GM12878 (cell line): ENCODE measurements around the gene SSX2IP. TPM values are rescaled to one million over a fixed set of nuclear protein-coding genes. Genes with fewer than 3 reads are reported as not detected.

ENCODE experiments used
- ATAC-seq: fragments of 200-7000 bp; cut with Tn5 transposase; 3 replicates; pipeline ENCODE4 v1.9.1; 2020; ENCODE audit warnings: mild to moderate bottlenecking, moderate library complexity
- BruUV-seq: library from RNA; stranded (reverse); fragments of 400-500 nt; replicated peaks from 2 replicates; lab custom pipeline; 2021; lab: Mats Ljungman, UMichigan
- CTCF ChIA-PET: fragments of 300-600 bp; sonication (Branson Sonifier 250); formaldehyde crosslinking; extraction: SDS; loops from one replicate; lab custom pipeline; 2021; ENCODE audit warnings: inconsistent platforms; lab: Yijun Ruan, JAX
- POLR2A ChIA-PET: fragments of 350-600 bp; formaldehyde crosslinking; extraction: SDS; loops from one replicate; lab custom pipeline; 2021; ENCODE audit warnings: inconsistent platforms; lab: Charles Lee
- RAD21 ChIA-PET: fragments of 300-600 bp; sonication (Branson Sonifier 250); formaldehyde crosslinking; loops from one replicate; lab custom pipeline; 2023; ENCODE audit warnings: antibody characterized with exemption; ENCODE audit not compliant: unreplicated experiment; lab: Charles Lee
- SMC1A ChIA-PET: fragments of 300-600 bp; sonication (Branson Sonifier 250); formaldehyde crosslinking; loops from one replicate; lab custom pipeline; 2023; ENCODE audit not compliant: unreplicated experiment, uncharacterized antibody; lab: Charles Lee
- DNase-seq: peaks from one replicate; pipeline ENCODE4 v3.0.0-alpha.2; 2011; ENCODE audit warnings: low read depth, low spot score
- FAIRE-seq: peaks from 3 replicates; lab custom pipeline; 2011; peaks lifted over from hg19 to GRCh38; lab: Jason Lieb, UNC
- H2AFZ ChIP-seq: 2 replicates; pipeline ENCODE4 v1.6.0; 2011; ENCODE audit warnings: low read depth, low read length, control low read depth; ENCODE audit not compliant: control insufficient read depth
- H3K27ac ChIP-seq: 2 replicates; pipeline ENCODE4 v1.5.1; 2011; ENCODE audit warnings: control low read depth; ENCODE audit not compliant: control insufficient read depth, insufficient read depth
- H3K27me3 ChIP-seq, 2 experiments: replicated peaks in 1 of 2; 2 replicates each; pipeline versions ENCODE4 v1.6.0 to v1.6.1; 2011; ENCODE audit warnings: low read length in 1 of 2; ENCODE audit not compliant: control insufficient read depth in 2 of 2, insufficient read depth in 2 of 2
- H3K36me3 ChIP-seq, 2 experiments: 2 replicates each; pipeline ENCODE4 v1.5.1; 2011; ENCODE audit warnings: low read length in 1 of 2; ENCODE audit not compliant: control insufficient read depth in 2 of 2, insufficient read depth in 2 of 2
- H3K4me1 ChIP-seq: 2 replicates; pipeline ENCODE4 v1.6.1; 2011; ENCODE audit warnings: mild to moderate bottlenecking, low read length, moderate library complexity, mixed read lengths; ENCODE audit not compliant: control insufficient read depth, insufficient read depth
- H3K4me2 ChIP-seq: 2 replicates; pipeline ENCODE4 v1.6.0; 2011; ENCODE audit warnings: control low read depth; ENCODE audit not compliant: control insufficient read depth, insufficient read depth
- H3K4me3 ChIP-seq: fragments of 200-600 bp; sonication (generic); 2 replicates; pipeline ENCODE4 v1.5.1; 2016
- H3K79me2 ChIP-seq: 2 replicates; pipeline ENCODE4 v1.6.0; 2011; ENCODE audit warnings: low read length; ENCODE audit not compliant: control insufficient read depth, insufficient read depth
- H3K9ac ChIP-seq: 2 replicates; pipeline ENCODE4 v1.8.0; 2011; ENCODE audit warnings: low read length, control low read depth, mixed read lengths; ENCODE audit not compliant: control insufficient read depth, insufficient read depth
- H3K9me3 ChIP-seq: replicated peaks from 3 replicates; pipeline ENCODE4 v1.5.1; 2011; ENCODE audit warnings: mild to moderate bottlenecking, low read length; ENCODE audit not compliant: control insufficient read depth, insufficient read depth
- H4K20me1 ChIP-seq: 2 replicates; pipeline ENCODE4 v1.6.0; 2011; ENCODE audit not compliant: control insufficient read depth, insufficient read depth
- FOS ChIP-seq: IDR thresholded peaks from 3 replicates; pipeline ENCODE4 v1.6.1; 2011; ENCODE audit warnings: borderline replicate concordance; ENCODE audit not compliant: insufficient read length; ENCODE audit errors: extremely low read depth
- HDAC2 ChIP-seq: fragments of 200-600 bp; sonication (generic); IDR thresholded peaks from 2 replicates; pipeline ENCODE4 v1.6.1; 2017
- MYC ChIP-seq: IDR thresholded peaks from 2 replicates; pipeline ENCODE4 v1.6.1; 2011; ENCODE audit warnings: mild to moderate bottlenecking, low read length, moderate library complexity, inconsistent platforms; ENCODE audit not compliant: insufficient read depth, insufficient replicate concordance, insufficient read length, severe bottlenecking
- NR2C1 ChIP-seq: fragments of 450-650 bp; IDR thresholded peaks from 2 replicates; pipeline ENCODE4 v1.6.1; 2017; ENCODE audit warnings: antibody characterized with exemption, mild to moderate bottlenecking, moderate library complexity
- USF2 ChIP-seq: IDR thresholded peaks from 2 replicates; pipeline ENCODE4 v1.6.1; 2011; ENCODE audit warnings: low read depth, low read length, improper control_type of control experiment, borderline replicate concordance
- YY1 ChIP-seq: IDR thresholded peaks from 2 replicates; pipeline ENCODE4 v1.6.1; 2011; ENCODE audit warnings: low read depth, mild to moderate bottlenecking, low read length
- ZBTB40 ChIP-seq: fragments of 450-650 bp; IDR thresholded peaks from 2 replicates; pipeline ENCODE4 v1.6.1; 2016; ENCODE audit warnings: mild to moderate bottlenecking, moderate library complexity, borderline replicate concordance
- WGBS: methylation state at CpG from one replicate; pipeline ENCODE4 v1.1.6; 2016; ENCODE audit warnings: low lambda C conversion rate; ENCODE audit not compliant: insufficient replicate concordance, insufficient coverage; ENCODE audit errors: missing lambda C conversion rate; 5-methylcytosine and 5-hydroxymethylcytosine counted together
- in situ Hi-C: fragments of 300-500 bp; cut with MboI; formaldehyde crosslinking; loops from 9 replicates; pipeline ENCODE4 v1.14.3; 2018; ENCODE audit warnings: mixed read lengths
- intact Hi-C: fragments of 100-400 bp; cut with micrococcal nuclease; formaldehyde crosslinking; loops from one replicate; pipeline ENCODE4 v1.14.2; 2022; ENCODE audit not compliant: unreplicated experiment
- polyA plus RNA-seq, 11 experiments: library from polyadenylated mRNA; depleted of rRNA in 4 of 11; unstranded in 6 of 11; stranded (reverse) in 5 of 11; fragments of >200 nt; fragmentation: Nextera tagmentation in 4 of 11; fragmentation: Illumina TruSeq in 1 of 11; extraction: Ambion mirVana in 4 of 11; extraction: Trizol in 1 of 11; gene quantifications; 1 replicate in 1 of 11; 2 replicates in 10 of 11; pipeline versions ENCODE4 v1.2.1 to v1.2.3, GENCODE V29; 2011 to 2016; ENCODE audit warnings: inconsistent platforms in 2 of 11, missing spikeins in 2 of 11, low read depth in 1 of 11
- total RNA-seq, 4 experiments: library from RNA; depleted of rRNA in 3 of 4; stranded (reverse); fragments of >200 nt in 3 of 4; fragmentation: Illumina TruSeq in 1 of 4; extraction: Trizol in 1 of 4; gene quantifications; 2 replicates each; pipeline versions ENCODE4 v1.2.1 to v1.2.3, GENCODE V29; 2013 to 2021

The SSX2IP gene
- total and polyA plus RNA-seq, 10 of the 15 experiments (the other 5 are each of a cell fraction or from before 2014, with no cell fraction given): 3.3 to 14.0 (median 10.4) TPM

DNA sequence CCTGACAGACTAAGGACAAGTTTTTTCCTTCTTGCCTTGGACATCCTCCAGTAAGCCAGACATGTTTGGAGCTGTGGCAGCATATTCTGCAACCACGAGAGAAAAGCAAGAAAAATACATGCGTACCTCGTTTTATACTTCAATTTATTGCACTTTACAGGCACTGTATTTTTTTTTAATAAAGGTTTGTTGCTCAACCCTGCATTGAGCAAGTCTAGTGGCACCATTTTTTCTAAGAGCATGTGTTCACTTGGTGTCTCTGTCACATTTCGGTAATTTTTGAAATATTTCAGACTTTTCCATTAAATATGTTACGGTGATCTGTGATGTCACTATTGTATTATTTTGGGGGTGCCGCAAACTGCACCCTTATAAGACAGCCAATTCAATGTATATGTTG, 2.1 kb upstream of the SSX2IP start:
- POLR2A ChIA-PET: interaction anchor here (1.0 to 3.1 kb wide), 7 partner anchors 11 to 186 kb away, joined by 3 to 32 read pairs (median 4); partner anchors contain the start of genes GNG5 and SPATA1

GRCh38 chr1:84691122-84691783, 992 bp upstream of the SSX2IP start:
- ChIA-PET CTCF (interaction anchor here (0.8 to 2.1 kb wide), 4 partner anchors 9 to 212 kb away, joined by 3 to 6 read pairs (median 4); no protein-coding TSS in a partner anchor), RAD21 (interaction anchor here (1.3 to 3.5 kb wide), 3 partner anchors 24 to 59 kb away, joined by 3 to 15 read pairs (median 4); no protein-coding TSS in a partner anchor), SMC1A (interaction anchor here (0.7 to 1.3 kb wide), 7 partner anchors 12 to 67 kb away, joined by 3 to 4 read pairs (median 3); no protein-coding TSS in a partner anchor), POLR2A (interaction anchor here (1.0 to 3.1 kb wide), 3 partner anchors 12 to 185 kb away, joined by 3 to 32 read pairs (median 6); partner anchors contain the start of genes GNG5 and SPATA1)
- Histone ChIP-seq H3K27ac (peak overlapping the region; percentile 78), H4K20me1 (no peaks in the 10 kb centered on the region), H3K79me2 (peaks cover 12% of the 10 kb centered on the region), H3K9ac (peak overlapping the region; percentile 84), H3K36me3 (no peaks in the 10 kb centered on the region), H3K4me3 (peak overlapping the region; percentile 98), H3K4me2 (peak overlapping the region; percentile 91), H3K27me3 (no peaks in the 10 kb centered on the region), H3K9me3 (no peaks in the 10 kb centered on the region), H2AFZ (peak overlapping the region; percentile 95), H3K4me1 (peaks cover 17% of the 10 kb centered on the region; the same call in 1 of the 2 replicates)
- BruUV-seq: TSS peak; percentile 87
- DNase-seq (no peak), FAIRE-seq (no peak), ATAC-seq (no peak)
- in situ Hi-C loops: no loop called here
- intact Hi-C loops: no loop called here
- WGBS: 68% methylated on average over 13 of the region's 13 CpGs
- TF ChIP-seq ZBTB40: 0 out of 2 replicates have a peak, but pooled peaks have one; percentile 7
- 0 out of 2 replicates have a peak, but pooled peaks have one; percentile 1 for TF ChIP-seq YY1
- no peak for TF ChIP-seq USF2

More for the DNA sequence above, 2.1 kb upstream of the SSX2IP start:
- whole genome bisulfite sequencing: 80% methylated on average over 6 of the region's 6 CpGs
- ChIA-PET SMC1A (interaction anchor here (0.7 to 2.1 kb wide), 9 partner anchors 10 to 48 kb away, joined by 3 to 21 read pairs (median 5); no protein-coding TSS in a partner anchor), RAD21 (interaction anchor here (0.8 to 1.6 kb wide), 6 partner anchors 9 to 187 kb away, joined by 3 to 6 read pairs (median 4); no protein-coding TSS in a partner anchor)
- Histone ChIP-seq H3K4me2 (peak overlapping the region; percentile 65), H3K9me3 (no peaks in the 10 kb centered on the region), H3K79me2 (peaks cover 10% of the 10 kb centered on the region), H3K4me1 (peaks cover 10% of the 10 kb centered on the region; the same call in 1 of the 2 replicates), H3K27me3 (no peaks in the 10 kb centered on the region), H3K9ac (no peak overlapping the region; the same call in 1 of the 2 replicates)
- BruUV-seq: no TSS peak
- no peak for FAIRE-seq
- no peak for ATAC-seq
- intact Hi-C loops (no loop called here), in situ Hi-C loops (no loop called here)
- TF ChIP-seq NR2C1 (no peak), FOS (no peak), MYC (no peak), HDAC2 (no peak)
- TF ChIP-seq, all 136 proteins: peak for 0
- DNase-seq: no peak
- no peaks in the 10 kb centered on the region for H4K20me1 ChIP-seq
- CTCF ChIA-PET: interaction anchor here (0.8 to 2.1 kb wide), 7 partner anchors 10 to 62 kb away, joined by 3 to 6 read pairs (median 3); no protein-coding TSS in a partner anchor
- peak overlapping the region; percentile 95 for H2AFZ ChIP-seq
- H3K36me3 ChIP-seq: no peaks in the 10 kb centered on the region
- H3K27ac ChIP-seq: no peak overlapping the region; the same call in 1 of the 2 replicates
- H3K4me3 ChIP-seq: peak overlapping the region; percentile 39; the same call in 1 of the 2 replicates
